ENCODE data around the gene PLCH2.

PLCH2 gene, protein sequence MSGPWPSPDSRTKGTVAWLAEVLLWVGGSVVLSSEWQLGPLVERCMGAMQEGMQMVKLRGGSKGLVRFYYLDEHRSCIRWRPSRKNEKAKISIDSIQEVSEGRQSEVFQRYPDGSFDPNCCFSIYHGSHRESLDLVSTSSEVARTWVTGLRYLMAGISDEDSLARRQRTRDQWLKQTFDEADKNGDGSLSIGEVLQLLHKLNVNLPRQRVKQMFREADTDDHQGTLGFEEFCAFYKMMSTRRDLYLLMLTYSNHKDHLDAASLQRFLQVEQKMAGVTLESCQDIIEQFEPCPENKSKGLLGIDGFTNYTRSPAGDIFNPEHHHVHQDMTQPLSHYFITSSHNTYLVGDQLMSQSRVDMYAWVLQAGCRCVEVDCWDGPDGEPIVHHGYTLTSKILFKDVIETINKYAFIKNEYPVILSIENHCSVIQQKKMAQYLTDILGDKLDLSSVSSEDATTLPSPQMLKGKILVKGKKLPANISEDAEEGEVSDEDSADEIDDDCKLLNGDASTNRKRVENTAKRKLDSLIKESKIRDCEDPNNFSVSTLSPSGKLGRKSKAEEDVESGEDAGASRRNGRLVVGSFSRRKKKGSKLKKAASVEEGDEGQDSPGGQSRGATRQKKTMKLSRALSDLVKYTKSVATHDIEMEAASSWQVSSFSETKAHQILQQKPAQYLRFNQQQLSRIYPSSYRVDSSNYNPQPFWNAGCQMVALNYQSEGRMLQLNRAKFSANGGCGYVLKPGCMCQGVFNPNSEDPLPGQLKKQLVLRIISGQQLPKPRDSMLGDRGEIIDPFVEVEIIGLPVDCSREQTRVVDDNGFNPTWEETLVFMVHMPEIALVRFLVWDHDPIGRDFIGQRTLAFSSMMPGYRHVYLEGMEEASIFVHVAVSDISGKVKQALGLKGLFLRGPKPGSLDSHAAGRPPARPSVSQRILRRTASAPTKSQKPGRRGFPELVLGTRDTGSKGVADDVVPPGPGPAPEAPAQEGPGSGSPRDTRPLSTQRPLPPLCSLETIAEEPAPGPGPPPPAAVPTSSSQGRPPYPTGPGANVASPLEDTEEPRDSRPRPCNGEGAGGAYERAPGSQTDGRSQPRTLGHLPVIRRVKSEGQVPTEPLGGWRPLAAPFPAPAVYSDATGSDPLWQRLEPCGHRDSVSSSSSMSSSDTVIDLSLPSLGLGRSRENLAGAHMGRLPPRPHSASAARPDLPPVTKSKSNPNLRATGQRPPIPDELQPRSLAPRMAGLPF (N-terminal part only)

DNA sequence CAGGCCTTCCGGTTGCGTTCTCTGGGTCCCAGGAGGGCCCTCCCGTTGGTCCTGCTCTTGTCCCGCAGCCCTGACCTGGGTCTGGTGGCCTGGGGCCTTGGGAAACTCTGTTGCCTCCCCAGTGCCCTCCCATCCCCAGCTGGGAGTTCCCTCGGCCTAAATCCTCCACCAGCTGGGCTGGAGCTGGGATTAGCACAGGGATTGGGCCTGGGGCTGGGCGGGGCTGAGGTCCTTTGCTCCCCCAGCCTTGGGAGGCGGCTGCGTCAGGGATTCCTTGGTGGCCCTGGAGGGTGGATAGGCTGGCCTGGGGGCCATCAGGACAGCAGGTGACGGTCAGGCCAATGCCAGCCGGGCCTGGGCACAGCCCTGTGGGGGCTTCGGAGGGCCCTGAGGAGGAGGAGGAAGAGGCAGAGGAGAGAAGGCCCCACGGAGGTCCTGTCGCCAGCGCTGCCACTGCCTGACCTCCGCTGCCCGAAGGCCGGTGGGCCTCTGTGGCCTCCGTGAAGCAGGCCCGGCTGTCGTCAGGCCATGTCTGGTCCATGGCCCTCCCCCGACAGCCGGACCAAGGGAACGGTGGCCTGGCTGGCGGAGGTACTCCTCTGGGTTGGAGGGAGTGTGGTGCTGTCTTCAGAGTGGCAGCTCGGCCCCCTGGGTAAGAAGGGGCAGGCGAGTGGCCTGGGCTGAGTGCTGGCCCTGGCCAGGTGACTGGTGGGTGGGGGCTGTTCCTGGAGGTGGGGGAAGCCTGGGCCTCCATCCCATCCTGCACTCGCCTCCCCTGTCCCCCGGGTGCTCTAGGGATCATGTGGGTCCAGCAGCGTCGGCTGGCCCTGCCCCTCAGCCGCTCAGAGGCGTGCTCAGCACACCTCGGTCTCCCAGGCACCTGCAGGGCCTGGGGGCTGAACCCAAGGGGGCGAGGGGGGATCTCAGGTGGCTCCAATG, at the start of gene PLCH2:
Gene PLCH2, plus strand, starts transcription at position 229 of the 939 bp plus-strand sequence. Its CDS starts 300 bp downstream, at position 529.
- no peak for DNase-seq (ENCODE audit: low read depth)

- no peak for DNase-seq (ENCODE audit: low read depth)
These were observed 49.5 kb upstream of the PLCH2 start for GRCh38 chr1:2426540-2426939.

GRCh38 chr1:2427051-2427450, 49.0 kb upstream of the PLCH2 start:
- no peak for DNase-seq (ENCODE audit: low read depth)

DNA sequence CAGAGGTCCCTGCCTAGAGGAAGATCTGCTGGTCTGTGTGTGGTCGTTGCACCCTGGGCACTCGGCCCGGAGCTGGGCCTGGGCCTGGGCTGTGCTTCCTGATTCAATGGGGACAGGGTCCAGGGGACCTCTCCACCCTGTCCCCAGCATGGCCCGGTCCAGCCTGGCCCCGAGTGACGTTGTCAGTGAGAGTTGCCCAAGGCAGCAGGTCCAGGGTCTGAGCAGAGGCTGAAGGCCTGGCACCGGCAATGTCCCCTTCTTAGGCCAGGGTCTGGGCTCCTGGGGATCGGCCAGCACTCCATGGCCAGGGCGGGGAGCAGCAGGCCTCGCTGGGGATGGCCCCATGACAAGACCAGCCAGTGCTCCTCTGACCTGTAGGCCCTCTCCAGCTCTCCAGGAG, 48.1 kb upstream of the PLCH2 start:
- DNase-seq (ENCODE audit: low read depth): no peak

DNA sequence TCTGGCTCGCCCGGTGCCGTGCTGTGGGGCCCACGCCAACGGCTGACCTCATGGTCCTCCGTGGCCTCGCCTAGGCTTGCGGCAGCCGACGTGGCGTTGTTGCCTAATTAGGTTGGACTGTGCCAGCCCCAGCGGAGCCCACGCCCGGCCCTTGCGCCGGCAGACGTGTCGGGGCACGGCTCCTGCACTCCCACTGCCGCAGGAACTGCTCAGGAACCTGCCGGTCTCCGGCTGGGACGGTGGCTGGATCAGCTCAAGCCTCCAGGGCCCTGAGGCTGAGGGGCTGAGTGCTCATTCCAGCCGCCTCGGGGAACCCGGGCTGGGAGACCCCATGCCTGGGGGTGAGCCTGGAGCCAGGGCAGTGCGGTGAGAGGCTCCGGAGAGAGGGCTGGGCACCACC, 47.6 kb upstream of the PLCH2 start:
- no peak for DNase-seq (ENCODE audit: low read depth)

DNA sequence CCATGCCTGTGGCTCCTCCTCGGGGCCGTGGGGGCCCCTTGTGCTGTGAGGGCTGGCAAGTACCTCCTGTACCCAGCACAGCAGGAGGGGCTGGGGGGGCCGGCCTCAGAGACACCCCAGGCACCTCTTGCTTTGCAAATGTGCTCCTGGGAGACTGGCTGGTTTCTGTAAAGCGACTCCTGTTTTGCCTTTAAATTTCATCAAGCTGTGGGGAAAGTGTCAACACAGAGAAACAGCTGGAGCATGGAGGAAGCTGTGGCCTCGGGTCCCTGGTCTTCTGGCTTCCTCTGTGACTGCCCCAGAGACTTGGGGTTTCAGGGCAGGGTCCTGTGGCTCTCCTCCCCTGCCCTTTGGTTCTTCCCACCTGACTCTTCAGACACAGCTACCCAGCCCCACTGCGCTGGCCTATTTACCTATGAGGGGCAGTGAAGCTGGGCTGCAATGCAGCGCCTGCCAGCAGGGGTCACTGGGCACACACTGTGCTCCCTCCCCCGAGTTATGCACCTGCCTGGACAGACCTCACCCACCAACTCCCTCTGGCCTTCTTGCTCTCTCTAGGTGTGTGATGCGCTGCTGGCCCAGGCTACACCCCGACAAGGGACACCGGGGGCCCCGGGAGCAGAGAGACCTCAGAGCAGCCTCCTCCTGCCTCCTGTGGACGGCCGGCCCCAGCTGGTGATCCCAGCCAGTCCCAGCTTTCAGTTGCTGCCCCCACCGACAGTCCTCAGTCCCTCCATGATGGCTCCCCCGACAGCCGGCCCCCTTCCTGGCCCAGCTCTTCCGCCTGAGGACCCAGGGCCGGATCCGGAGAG, 46.1 kb upstream of the PLCH2 start:
- no peak for DNase-seq (ENCODE audit: low read depth)

DNA sequence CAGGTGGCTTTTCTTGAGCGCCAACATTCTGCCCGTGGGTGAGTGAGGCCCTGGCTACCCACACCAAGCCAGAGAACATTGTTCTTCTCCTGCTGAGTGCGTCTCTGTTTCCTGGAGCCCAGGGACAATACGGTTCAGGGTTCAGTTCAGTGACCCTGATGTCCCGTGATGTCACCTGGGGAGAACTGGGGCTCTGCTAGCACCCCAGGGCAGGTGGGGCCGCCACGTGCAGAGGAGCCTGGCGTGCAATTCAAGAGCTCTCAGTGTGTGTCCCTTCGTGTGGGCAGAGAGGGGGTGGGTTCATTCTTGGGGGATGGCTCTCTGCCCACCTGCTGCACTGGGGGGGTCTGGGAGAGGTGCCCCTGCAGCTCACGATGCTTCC, 45.5 kb upstream of the PLCH2 start:
- no peak for DNase-seq (ENCODE audit: low read depth)

DNA sequence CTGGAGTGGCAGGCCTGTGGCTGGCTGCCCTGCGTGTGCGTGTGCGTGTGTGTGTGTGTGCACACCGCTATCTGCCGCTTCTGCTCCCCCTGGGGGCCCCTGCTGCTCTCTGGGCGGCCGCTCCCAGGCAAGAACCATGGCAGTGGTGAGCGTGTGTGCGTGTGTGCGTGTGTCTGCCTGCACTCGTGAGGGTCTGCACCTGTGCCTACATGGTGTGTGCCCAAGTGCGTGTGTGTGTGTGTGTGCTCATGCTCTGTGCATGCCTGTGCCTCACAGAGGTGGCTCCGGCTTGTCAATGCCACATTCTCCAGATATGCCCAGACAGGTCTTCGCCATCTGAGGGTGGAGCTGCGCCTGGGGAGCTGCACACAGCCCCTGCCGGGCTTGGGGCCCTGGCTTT, 45.0 kb upstream of the PLCH2 start:
- DNase-seq (ENCODE audit: low read depth): no peak

GRCh38 chr1:2431518-2431917, 44.6 kb upstream of the PLCH2 start:
- DNase-seq (ENCODE audit: low read depth): no peak

GRCh38 chr1:2432441-2432844, 43.6 kb upstream of the PLCH2 start:
- DNase-seq (ENCODE audit: low read depth): no peak

DNA sequence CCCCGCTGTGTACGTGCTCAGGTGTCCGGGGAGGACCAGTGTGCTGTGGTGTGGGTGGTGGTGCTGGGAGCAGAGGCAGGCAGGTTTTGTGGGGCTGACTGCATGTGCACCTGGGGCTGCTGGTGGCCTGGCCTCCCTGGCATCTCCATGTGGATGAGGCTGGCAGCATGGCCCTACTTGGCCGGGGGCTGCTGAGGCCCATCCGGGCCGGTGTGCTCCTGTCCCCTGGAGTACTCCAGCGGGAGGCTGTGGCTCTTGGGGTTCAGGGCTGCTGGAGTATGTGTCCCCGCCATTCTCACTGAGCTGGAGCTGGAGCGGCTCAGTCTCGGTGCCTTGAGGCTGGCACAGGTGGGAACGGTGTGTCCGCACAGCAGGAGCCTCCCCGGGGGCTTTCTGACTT, 42.9 kb upstream of the PLCH2 start:
- no peak for DNase-seq (ENCODE audit: low read depth)

DNA sequence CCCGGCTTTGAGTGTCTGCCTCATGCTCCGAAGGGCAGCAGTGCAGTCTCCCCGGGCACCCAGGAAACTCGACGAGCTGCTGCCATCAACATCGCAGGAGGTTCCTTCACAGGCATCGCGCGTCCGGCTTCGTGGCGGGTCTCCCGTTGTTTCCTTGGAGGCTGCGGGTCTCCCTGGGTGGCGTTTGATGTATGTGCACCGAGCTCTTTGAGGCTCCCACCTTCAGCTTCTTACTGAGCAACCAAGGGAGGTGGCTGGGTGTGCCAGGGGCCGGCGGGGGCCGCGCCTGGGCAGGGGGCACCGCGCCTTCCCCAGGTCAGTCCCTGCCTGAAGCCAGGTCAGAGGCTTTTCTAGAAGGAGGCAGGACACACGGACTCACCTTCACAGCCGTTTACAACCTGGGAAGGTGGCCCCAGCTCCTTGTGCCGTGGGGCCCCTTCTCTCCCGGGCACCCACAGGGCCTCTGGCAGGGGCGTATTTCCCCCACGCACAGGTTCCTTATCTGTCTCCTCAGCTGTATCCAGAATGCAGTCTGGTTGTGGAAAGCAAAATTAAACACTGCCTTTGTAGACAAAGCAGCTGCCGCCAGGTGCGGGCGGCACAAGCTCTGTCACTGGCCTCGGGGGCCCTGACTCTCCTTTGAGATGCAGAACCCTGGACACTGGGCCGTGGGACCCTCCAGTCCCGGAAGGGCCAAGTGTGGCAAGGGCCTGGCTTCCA, 42.0 kb upstream of the PLCH2 start:
- DNase-seq (ENCODE audit: low read depth): no peak

- no peak for DNase-seq (ENCODE audit: low read depth)
These were observed 41.0 kb upstream of the PLCH2 start for GRCh38 chr1:2435091-2435490.

DNA sequence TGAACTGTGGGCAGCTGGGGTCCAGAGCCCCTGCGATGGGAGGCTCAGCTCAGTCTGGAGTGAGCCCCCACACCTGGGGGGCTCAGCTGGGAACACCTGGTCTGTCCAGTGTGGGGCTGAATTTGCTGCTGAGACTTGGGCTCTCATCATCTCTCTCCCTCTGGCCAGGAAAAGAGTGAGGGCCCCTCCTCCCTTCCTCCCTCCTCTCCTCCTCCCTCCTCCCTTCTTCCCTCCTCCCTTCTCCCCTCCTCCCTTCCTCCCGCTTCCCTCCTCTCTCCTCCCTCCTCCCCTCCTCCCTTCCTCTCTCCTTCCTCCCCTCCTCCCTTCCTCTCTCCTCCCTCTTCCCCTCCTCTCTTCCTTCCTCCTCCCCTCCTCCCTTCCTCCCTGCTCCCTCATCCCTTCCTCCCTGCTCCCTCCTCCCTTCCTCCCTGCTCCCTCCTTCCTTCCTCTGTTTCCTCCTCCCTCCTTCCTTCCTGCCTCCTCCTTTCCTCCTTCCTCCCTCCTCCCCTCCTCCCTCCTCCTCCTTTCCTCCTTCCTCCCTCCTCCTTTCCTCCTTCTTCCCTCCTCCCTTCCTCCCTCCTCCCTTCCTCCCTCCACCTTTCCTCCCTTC, 40.2 kb upstream of the PLCH2 start:
- no peak for DNase-seq (ENCODE audit: low read depth)

DNA sequence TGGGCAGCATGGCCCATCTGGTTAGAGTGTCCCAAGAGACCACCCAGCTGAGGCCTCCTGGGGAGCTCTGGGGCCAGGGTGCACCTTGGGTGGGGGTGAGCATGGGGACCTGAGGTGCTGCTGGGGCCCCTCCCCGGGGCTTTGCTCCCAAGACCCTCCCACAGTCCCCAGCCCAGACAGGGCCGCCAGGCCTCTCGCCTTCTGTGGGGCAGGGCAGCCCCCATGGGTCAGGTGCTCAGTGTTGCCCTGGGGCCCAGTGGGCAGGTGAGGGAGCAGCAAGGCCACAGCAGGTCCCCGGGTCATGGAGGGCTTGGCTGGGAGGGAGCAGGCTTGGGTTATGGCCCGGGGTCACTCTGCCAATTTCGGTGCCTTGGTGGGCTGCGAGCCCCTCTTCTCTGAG, 39.2 kb upstream of the PLCH2 start:
- no peak for DNase-seq (ENCODE audit: low read depth)

DNA sequence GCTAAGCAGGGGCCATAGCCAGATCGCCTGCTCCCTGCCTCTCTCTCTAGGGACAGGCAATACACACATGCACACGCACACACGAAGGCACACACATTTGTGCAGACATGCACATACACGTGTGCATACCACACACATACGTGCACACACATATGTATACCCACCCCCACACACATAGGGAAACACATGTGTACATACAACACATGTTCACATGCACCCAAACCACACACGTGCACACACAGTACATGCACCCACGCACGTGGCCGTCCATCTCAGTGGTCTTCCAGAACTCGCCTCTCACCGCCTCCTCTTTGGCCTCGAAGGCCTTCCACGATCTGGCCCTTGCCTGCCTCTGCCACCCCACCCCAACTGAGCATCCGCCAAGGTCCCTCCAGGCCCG, 38.5 kb upstream of the PLCH2 start:
- DNase-seq (ENCODE audit: low read depth): no peak

DNA sequence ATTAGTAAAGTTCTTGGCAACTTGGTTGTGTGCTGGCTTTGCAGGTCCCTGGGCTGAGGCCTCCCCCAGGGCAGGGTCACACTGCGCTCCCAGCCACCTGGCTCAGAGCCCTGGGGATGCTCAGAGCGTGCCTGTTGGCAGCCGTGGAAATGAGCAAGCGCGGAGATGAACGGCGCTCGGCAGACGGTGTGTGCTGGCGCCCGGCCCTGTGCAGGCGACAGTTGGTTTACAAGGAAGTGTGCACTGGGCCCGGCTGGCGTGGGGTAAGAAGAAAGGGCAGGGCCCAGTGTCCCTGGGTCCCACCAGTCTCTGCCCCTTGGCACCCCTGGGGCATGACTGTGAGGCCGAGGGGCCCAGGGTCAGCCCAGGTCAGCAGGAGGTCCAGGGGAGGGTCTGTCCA, 38.1 kb upstream of the PLCH2 start:
- no peak for DNase-seq (ENCODE audit: low read depth)

- no peak for DNase-seq (ENCODE audit: low read depth)
These were observed 37.4 kb upstream of the PLCH2 start for GRCh38 chr1:2438641-2439040.

DNA sequence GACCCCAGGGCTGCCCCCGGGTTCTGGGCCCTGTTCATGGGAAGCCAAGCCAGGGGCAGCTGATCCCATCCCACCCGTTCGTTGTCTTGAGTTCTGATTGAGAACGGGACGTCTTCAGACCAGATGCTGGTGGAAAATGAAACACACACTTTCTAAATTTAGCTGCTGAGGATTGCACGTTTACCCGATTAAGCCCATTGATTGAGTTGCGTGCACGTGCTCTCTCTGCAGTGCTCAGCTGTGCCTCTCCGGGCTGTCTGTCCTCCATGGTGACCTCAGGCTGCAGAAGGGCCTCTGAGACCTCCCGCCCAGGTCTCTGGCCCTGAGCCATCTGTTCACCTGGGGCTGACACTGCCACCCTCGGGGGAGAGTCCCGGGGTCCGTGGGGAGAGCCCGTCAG, 36.7 kb upstream of the PLCH2 start:
- DNase-seq (ENCODE audit: low read depth): no peak

Data from HS-5 (cell line).